GM18907 (cell line): ENCODE measurements around the gene SSNA1.

Experiments used
- ATAC-seq: cut with Tn5 transposase; IDR thresholded peaks from one replicate; pipeline ENCODE4 v1.9.1; 2021; ENCODE audit warnings: mild to moderate bottlenecking, moderate library complexity; ENCODE audit not compliant: unreplicated experiment

The SSNA1 gene

DNA sequence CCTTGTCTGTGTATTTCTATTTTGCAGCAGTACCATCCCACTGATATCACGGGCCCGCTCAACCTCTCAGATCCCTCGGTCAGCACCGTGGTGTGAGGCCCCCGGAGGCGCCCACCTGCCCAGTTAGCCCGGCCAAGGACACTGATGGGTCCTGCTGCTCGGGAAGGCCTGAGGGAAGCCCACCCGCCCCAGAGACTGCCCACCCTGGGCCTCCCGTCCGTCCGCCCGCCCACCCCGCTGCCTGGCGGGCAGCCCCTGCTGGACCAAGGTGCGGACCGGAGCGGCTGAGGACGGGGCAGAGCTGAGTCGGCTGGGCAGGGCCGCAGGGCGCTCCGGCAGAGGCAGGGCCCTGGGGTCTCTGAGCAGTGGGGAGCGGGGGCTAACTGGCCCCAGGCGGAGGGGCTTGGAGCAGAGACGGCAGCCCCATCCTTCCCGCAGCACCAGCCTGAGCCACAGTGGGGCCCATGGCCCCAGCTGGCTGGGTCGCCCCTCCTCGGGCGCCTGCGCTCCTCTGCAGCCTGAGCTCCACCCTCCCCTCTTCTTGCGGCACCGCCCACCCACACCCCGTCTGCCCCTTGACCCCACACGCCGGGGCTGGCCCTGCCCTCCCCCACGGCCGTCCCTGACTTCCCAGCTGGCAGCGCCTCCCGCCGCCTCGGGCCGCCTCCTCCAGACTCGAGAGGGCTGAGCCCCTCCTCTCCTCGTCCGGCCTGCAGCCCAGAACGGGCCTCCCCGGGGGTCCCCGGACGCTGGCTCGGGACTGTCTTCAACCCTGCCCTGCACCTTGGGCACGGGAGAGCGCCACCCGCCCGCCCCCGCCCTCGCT lies 20.5 kb upstream of the SSNA1 start:
- no peak for ATAC-seq

DNA sequence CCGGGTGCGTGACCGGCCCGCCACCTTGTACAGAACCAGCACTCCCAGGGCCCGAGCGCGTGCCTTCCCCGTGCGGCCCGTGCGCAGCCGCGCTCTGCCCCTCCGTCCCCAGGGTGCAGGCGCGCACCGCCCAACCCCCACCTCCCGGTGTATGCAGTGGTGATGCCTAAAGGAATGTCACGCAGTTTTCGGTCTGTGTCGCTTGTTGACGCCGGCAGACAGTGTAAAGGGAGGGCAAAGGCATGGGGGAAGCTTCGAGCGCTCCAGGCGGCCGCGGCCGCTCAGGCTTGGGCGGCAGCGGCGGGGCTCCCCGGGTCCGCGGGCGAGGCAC lies 19.9 kb upstream of the SSNA1 start:
- no peak for ATAC-seq

DNA sequence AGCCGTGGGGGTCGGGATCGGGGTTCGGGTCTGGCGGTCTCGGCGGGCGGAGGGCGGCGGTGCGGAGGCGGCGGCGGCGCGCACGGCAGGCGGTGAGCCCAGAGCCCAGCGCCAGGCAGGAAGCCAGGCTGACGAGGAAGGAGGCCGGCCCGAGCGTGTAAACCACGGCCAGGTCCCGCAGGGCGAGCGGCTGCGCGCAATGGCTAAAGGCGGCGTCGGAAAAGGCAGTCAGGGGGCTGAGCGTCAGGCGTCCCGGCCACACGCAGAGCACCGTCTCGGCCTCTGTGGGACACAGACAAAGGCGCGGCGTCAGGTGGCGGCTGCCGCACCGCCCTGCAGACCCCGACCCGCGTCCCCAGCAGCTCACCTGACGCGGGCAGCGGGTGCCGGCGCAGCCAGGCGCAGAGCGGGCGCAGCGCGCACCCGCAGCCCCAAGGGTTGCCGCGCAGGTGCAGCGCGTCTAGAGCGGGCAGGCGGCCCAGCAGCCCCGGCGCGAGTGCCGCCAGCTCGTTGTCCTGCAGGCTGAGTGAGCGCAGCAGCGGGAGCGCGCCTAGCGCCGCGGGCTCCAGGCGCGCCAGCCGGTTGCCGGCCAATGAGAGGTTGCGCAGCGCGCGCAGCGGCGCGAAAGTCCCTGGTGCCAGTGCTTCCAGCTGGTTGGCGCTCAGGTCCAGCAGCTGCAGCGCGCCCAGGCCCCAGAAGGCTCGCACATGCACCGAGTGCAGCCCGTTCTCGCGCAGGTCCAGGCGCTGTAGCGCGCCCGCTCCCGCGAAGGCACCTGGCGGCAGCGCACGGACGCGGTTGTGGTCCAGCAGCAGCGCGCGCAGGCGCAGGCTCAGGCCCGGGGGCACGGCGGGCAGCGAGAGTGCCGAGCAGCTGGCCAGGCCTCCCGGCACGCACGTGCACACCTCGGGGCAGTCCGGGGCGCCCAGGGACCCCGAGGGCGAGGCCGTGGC lies 19.3 kb upstream of the SSNA1 start:
- ATAC-seq = no peak

DNA sequence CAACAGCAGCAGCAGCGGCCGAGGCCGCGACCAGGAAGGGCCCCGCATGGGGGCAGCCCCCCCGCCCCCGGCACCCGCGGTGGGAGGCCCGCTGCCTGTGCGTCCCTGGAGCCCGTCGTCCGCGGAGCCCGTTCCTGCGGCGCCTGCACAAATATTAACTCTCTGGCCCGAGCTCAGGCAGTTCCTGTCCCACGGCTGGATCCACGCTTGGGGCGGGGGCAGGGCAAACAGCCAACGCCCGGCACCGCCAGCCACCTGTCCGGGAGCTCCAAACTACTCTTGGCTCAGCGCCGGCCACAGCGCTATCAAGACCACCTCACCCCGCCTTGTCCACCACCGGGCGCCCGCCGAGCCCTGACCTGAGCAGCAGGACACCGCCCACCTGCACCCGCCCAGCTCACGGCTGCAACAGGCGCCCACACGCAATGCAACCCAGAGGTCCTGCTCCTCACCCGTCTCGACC lies 18.5 kb upstream of the SSNA1 start, which contains the start of gene LRRC26:
TSS of gene LRRC26 (minus strand) at position 156 of the 463 bp plus-strand sequence. CDS start at position 48, 108 bp downstream.
- no peak for ATAC-seq

DNA sequence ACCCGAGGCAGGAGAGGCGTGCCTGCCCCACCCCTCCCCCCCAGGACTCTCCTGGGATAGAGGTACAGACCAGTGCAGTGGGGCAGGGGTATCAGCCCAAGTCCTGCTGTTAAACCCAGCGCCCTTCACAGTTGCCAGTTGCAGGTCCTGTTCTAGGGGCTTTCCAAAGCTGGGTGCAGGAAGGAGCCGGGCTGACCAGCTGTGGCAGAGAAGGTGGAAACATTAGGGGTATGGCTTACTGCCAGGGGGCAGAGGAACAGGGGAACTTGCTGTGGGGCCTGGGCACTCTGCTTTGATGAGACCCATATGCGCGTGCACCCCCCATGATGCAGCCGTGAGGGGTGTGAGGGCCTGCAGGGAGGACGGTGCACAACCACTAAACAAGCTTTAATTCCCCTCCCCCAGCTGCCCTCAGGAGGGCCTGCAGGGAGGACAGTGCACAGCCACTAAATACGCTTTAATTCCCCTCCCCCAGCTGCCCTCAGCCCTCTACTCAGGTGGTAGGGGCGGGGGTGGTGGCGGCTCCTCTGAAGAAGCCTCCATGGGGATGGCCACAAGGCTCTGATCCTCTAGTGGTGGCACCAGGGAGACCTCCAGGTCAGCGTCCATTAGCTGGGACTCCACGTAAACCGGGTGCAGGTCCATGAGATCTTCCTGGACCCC lies 17.9 kb upstream of the SSNA1 start:
- ATAC-seq = no peak

DNA sequence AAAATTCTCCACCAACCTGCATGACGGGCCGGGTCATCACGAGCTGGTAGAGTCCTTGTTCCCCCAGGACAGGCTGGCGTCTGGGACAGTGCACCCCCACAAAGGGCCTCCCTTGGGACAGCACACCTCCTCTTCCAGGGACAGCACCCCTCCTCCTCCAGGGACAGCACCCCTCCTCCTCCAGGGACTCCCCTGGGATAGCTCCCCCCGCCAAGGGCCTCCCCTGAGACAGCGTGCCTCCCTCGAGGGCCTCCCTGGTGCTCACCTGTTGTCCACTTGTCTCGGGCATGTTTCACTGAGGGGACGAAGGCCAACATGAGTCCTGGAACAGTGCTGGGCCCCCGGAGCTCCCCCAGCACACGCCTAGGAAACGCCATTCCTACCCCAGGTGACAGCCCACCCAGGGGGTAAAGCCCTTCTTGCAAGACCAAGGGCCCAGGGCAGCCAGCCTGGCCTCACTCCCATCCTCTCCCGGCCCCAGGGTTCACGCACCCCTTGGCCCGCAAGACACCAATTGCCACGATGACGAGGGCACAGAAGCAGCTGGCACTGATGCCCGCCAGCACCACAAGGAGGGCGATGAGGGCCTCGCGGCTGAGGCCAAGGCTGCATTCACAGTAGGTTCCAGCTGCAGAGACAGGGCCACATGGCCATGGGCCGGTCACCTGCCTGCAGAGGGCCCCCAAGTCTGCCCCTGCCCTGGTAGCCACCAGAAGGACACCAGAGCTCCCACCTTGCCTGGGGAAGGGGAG lies 17.2 kb upstream of the SSNA1 start:
- no peak for ATAC-seq

DNA sequence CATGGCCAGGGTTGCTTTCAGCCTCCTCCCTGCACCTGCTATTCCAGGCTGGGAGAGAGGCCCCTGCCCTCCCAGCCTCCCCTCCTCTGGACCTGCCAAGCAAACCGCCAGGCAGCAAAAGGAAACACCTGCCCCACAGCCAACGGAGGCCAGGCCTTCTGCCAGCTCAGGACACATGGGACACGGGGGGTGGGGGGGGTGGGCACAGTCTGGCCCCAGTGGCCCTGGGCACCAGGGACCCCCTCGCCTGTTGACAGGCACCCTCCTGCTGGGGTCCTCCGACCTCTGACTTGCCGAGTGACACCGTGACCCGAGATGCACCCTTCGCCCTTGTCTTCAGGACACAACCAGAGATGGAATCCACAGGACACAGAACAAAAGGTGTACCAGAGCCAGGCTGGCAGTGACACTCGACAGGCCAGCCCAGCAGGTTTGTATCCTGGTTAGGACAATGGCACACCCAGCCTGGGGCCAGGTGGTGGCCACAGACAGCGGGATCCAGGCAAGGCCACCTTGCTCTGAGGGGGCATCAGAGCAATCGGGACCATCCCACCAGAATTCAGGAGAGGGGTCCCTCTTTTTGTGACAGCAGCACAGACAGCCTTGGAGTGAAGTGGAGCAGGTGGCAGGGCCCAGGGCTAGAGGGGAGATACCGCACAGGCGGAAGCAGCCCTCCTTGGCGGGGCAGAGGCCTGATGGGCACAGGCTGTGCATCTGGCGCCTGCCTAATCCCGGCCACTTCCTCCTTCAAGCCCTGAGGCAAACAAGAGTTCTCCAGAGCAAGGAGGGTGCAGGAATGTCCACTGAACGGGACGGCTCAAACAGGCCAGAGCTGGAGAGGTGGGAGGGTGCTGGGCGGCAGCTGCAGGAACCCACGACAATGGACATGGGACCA lies 15.3 kb upstream of the SSNA1 start:
- ATAC-seq = no peak

DNA sequence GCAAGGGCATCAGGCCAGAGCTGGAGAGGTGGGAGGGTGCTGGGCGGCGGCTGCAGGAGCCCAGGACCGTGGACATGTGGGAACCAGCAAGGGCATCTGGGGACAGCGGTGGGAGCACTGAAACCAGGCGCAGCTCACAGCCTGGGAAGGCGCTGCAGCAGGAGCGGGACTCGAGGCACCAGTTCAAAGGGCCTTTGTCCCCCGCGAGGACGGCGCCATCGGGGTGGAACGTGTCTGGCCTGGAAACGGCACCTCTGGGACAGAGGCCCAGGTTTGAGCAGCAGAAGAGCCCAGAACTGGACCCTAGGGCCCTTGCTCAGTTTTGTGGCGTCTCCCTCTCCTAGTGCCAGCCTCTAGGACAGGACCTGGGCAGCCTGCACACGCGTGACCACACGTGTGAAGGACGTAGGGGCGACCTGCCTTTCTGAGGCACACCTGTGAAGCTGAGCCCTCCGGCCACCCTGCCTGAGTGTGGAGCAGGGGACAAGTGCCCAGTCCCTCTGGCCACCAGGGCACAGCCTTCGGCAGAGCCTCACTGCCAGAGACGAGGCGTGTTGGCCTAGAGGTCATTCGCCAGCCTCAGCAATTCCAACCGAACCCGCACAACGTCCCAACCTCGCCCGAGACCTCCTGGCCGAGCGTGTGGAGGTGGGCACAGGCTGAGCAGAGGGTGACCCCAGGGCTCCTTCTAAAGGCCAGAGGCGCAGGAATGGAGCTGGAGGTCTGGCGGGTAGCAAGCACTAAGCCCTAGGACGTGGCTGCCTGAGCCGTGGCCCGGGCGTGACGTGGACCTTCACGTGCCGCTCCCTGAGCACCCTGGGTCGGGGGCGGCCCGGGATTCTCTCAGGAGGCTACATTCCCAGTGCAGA lies 14.4 kb upstream of the SSNA1 start:
- no peak for ATAC-seq

DNA sequence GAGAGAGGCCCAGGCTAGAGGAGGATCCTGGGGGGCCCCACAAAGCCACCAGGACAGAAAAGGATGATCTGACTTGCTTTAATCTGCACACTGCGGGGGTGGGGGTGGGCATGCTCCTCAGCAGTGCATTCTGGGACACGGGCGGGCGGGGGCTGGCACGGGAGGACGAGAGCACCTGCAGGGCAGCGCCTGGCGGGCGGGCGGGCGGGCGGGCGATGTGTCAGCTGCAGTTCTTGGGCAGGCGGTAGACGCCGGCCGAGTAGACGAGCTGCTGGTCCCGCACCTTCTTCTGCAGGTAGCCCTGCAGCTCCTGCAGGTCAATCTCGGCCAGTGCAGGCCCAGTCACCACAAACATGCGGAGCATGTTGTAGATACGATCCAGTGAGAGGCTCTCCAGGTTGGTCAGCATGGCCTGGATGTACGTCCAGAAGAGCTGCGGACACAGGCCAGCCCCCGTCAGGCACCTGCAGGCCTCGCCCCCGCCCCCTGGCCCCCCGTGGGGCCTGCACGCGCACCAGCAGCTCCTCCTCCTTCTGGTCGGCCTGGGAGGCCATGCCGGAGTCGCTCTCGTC lies 13.7 kb upstream of the SSNA1 start:
- ATAC-seq = no peak

DNA sequence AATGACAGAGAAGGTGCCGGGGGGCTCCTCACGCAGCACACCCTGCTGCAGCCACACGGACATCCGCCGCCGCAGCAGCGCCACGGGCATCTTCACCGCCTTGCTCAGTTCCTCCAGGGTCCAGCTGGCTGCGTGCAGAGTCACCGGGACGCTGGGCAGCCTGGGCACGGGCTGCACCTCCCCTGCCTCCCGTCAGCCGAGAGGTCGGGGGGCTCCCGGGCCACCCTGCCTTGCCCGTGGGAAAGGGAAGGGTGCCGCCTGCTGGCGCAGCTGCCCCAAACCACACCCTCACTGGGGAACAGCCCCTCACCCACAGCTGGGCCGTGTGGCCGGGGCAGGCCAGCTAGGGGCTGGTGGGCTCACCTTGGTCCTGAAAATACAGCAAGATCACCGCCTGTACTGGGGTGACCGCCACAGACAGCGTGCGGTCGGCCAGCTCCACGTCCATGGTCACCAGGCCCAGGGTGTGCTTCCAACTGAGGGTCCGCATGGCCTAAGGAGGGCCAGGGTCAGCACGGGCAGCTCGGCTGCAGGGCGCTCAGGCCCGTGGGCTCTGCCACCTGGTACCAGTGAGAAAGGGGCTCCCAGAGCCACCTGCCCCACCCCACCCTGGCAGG lies 13.0 kb upstream of the SSNA1 start:
- ATAC-seq = no peak

DNA sequence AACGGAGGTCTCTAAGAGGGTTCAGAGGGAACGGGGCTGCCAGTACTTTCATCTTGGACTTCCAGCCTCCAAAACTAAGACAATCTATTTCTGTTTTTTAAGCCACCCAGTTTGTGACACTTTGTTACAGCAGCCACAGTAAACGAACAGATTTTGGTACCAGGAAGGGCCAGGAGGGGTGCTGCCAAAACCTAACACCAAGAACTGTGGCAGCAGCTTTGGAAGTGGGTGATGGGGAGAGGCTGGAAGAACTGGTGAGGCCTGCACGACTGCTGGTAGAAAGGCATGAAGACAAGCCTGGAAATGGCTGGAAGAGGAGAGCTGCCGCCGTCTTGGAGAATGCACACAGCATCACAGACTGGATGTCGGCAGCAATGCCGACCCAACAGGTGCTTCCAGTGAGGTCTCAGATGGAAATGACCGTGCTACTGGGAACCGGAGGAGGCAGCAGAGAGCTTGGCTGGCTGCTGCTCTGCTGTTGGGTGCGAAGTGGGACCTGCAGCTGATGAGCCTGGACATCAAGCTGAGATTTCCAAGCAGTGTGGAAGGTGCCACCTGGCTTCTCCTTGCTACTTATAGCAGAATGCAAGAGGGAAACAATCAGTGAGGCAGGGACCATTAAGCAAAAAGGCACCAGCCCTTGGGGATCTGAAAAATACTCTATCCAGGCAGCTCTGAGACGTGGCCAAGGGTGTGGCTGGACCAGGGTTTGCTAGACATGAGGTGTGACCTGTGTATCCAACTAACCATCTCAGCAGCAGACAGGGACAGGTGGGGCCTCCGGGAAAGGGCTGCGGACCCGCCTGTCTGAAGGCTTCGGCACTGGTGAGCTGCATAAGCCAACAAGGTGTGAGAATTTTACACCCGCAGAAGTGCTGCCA lies 11.9 kb upstream of the SSNA1 start:
- ATAC-seq = no peak

DNA sequence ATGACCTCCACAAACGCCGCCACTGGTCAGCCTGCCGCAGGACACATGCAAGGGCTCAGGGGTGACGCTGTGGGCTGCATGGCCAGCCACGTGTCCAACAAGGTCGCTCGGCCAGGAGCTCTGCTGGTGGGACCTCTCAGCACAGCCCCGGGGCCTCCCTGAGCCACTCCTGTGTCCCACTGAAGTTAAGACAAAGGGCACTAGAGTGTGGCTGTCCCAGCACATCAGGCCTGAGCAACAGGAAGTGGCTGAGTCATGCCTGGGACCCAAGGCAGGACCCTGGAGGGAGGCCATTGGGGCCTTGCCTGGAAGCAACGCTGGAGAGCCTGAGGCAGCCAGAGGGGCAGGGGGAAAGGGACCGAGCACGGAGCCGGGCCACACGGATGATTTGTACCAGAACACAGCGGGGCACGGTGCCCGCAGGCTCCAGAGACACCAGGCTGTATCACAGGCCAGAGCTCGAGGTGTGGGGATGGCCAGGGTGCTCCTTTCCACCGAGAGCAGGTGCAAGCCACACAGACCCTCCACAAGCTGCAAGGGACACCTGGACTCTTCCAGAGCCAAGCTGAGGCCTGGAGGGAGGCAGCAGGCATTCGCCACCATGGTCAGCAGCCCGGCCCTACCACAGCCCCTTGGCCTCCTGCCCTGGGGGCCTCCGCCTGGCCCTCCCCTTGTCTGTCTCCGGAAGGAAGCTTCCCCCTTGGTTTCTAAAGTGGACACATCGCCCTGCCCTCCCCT lies 10.1 kb upstream of the SSNA1 start:
- no peak for ATAC-seq

DNA sequence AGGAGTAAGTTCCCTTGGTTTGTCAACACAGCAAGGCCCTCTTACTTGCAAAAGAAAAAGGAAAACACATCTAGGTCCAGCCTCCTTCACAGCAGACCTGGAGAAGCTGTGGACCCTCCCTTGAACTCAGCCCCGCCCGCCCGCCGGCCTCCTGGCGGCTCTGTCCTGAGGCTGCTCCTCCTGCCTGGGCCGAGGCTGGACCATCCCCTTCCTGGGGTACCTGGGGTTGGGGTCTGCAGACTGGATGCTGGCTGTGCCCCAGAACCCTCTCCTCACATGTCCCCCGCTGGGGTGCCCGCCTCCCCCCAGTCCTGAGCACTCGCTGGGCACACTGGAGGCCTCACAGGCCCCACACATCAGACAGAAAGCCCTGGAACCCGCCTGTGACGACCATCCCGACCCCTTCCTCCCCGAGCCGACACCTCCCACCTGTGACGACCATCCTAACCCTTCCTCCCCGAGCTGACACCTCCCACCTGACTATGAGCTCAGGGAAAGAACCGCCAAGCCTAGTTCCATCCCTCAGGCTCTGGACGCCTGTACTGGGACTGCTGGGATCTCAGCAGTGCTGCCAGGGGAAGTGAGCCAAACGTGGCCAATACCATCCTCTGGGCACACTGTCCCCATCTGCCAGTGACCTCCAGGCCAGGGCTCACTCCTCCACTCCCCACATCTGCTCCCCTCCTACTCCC lies 9.4 kb upstream of the SSNA1 start:
- no peak for ATAC-seq

DNA sequence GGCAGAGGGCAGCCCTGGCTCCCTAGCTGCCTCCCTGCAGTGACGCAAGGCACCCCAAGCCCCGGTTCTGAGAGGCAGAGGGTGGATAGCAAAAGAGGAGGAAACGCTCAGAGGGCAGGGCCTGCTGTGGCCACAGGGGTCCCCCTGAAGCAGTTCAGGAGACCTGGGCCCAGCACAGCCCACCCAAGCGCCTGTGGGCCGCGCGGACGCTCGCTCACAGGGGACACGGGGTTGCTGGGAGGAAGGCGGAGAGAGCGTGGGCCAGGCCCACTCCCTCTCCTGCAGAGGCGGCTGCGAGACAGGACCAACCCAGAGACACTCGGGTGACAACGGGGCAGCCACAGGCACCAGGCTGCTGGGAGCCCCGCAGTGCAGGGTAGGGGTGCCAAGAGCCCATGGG lies 8.7 kb upstream of the SSNA1 start:
- no peak for ATAC-seq

DNA sequence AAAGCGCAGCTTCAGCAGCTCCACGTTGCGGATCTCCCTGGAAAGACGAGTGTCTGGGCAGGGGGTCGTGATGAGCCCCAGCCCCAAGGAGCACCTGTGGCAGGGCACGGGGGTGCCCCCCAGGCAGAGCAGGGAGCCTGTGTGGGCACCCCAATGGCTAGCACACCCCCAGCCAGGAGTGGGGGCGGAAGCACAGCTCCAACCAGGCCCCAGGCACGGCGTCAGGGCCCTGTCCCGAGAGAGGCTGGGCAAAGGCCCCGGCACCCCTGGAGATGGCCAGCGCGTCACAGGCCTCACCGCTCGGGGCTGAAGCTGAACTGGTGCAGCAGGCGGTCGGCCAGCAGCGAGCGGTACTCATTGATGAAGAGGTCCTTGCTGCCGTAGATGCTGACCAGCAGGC lies 8.0 kb upstream of the SSNA1 start:
- no peak for ATAC-seq

DNA sequence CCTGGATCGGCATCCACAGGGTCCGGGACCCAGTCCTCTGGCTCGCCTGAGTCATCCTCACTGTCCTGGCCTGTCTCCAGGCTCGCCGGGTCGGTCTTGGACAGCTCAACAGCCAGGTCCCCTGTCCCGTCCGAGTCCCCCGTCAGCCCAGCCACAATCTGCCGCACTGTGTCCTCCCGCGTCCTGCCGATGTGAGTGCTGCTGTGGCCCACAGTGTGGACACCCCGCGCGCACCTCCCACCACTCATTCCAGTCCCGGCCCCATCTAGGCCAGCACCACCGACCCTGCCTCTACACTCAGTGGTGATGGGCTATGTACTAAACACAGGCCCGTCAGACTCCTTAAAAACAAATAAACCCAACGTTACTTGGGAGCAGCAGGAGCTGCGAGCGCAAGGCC lies 6.8 kb upstream of the SSNA1 start:
- ATAC-seq = no peak
